ENCODE data around the gene C16orf82. TPM values are rescaled to one million over a fixed set of nuclear protein-coding genes. Genes with fewer than 3 reads are reported as not detected.

The C16orf82 gene
- total and polyA plus RNA-seq, 7 experiments from 2014 or later = not detected

- Mint-ChIP-seq H3K27me3 (peaks cover 0 to 5% (median 0%) of the 10 kb centered on the region in 5 donors), H3K9me3 (no peaks in the 10 kb centered on the region), H3K27ac (peak overlapping the region in 3 of 9 donors; percentile 12 to 25 (median 20)), H3K4me3 (peak overlapping the region; percentile 54 to 84 (median 70)), H3K36me3 (no peaks in the 10 kb centered on the region), H3K4me1 (peaks cover 0 to 13% (median 6%) of the 10 kb centered on the region in 7 donors)
- H3K9me3 ChIP-seq (ENCODE audit: control insufficient read depth in 2 of 3, low read length in 3 of 3) = no peaks in the 10 kb centered on the region
- ATAC-seq (peak; percentile 94), DNase-seq (peak; percentile 55 to 93 (median 80))
- CTCF ChIA-PET = interaction anchor here (0.6 to 0.9 kb wide), 4 partner anchors 22 to 1272 kb away, joined by 3 to 4 read pairs (median 3); partner anchors contain the start of gene KDM8
- H3K27ac ChIP-seq (ENCODE audit: low read depth, low read length) = no peak overlapping the region
- peaks cover 6 to 9% of the 10 kb centered on the region in 2 donors for H3K4me1 ChIP-seq (ENCODE audit: control insufficient read depth in 2 of 2, insufficient read depth in 2 of 2, low read length in 2 of 2)
- POLR2A ChIA-PET = no interaction called here
- peak overlapping the region; percentile 54 for H3K4me3 ChIP-seq (ENCODE audit: low read length)
- intact Hi-C loops (cut with micrococcal nuclease) = loop anchor here (2.0 to 5.0 kb wide), 4 partner anchors 347 to 1878 kb away; no protein-coding TSS in a partner anchor
- H3K27me3 ChIP-seq (ENCODE audit: control insufficient read depth in 2 of 2, insufficient read depth in 2 of 2, low read length in 2 of 2) = no peaks in the 10 kb centered on the region
- no peaks in the 10 kb centered on the region for H3K36me3 ChIP-seq (ENCODE audit: control insufficient read depth in 2 of 3, insufficient read depth in 3 of 3, low read length in 3 of 3)
Observed at GRCh38 chr16:27109666-27110523, 43.2 kb downstream of the C16orf82 start.

DNA sequence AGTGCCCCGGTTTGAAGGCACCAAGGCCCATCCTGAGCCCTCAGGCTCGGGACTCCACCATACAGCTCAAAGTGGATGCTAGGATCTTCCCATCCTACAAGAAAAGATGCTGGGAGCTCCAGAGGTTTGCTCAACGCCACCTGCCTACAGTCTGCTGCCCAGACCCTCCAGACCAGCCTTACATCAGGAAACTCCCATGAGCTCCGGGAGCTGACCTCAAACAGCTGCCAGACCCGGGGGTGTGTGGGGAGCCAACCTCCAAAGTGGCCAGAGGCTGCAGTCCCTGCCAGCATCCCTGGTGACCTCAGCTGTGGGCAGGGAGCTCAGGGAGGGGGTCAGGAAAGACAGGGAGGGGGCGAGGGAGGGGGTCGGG lies 43.8 kb downstream of the C16orf82 start:
- peak overlapping the region in 2 of 10 donors; percentile 29 to 69 for H3K4me3 Mint-ChIP-seq
- peaks cover 6 to 9% of the 10 kb centered on the region in 2 donors for H3K4me1 ChIP-seq (ENCODE audit: control insufficient read depth in 2 of 2, insufficient read depth in 2 of 2, low read length in 2 of 2)
- H3K27ac Mint-ChIP-seq = peak overlapping the region in 1 of 9 donors; percentile 42
- peaks cover 0 to 6% (median 0%) of the 10 kb centered on the region in 5 donors for H3K36me3 Mint-ChIP-seq
- no peak for DNase-seq
- H3K4me1 Mint-ChIP-seq = peaks cover 0 to 13% (median 6%) of the 10 kb centered on the region in 7 donors
- no peaks in the 10 kb centered on the region for H3K36me3 ChIP-seq (ENCODE audit: control insufficient read depth in 2 of 3, insufficient read depth in 3 of 3, low read length in 3 of 3)
- peaks cover 0 to 5% (median 0%) of the 10 kb centered on the region in 5 donors for H3K27me3 Mint-ChIP-seq
- no peaks in the 10 kb centered on the region for H3K9me3 ChIP-seq (ENCODE audit: control insufficient read depth in 2 of 3, low read length in 3 of 3)
- H3K9me3 Mint-ChIP-seq = peaks cover 0 to 5% (median 0%) of the 10 kb centered on the region in 11 donors
- intact Hi-C loops (cut with micrococcal nuclease) = loop anchor here in 1 of 2 donors (5.0 kb wide), 1 partner anchor 1878 kb away; no protein-coding TSS in a partner anchor
- ChIA-PET POLR2A (no interaction called here), CTCF (interaction anchor here (0.6 to 0.9 kb wide), 3 partner anchors 21 to 1273 kb away, joined by 3 to 4 read pairs (median 3); partner anchors contain the start of gene KDM8)
- ATAC-seq = no peak
- no peaks in the 10 kb centered on the region for H3K27me3 ChIP-seq (ENCODE audit: control insufficient read depth in 2 of 2, insufficient read depth in 2 of 2, low read length in 2 of 2)
- H3K27ac ChIP-seq (ENCODE audit: low read depth, low read length) = no peak overlapping the region
- H3K4me3 ChIP-seq (ENCODE audit: low read length) = no peak overlapping the region

GRCh38 chr16:27111486-27111885 lies 44.8 kb downstream of the C16orf82 start:
- peaks cover 0 to 13% (median 6%) of the 10 kb centered on the region in 7 donors for H3K4me1 Mint-ChIP-seq
- H3K36me3 Mint-ChIP-seq = peaks cover 0 to 13% (median 0%) of the 10 kb centered on the region in 5 donors
- intact Hi-C loops (cut with micrococcal nuclease) = loop anchor here in 1 of 2 donors (5.0 kb wide), 1 partner anchor 1879 kb away; no protein-coding TSS in a partner anchor
- Histone ChIP-seq H3K27ac (ENCODE audit: low read depth, low read length) (no peak overlapping the region), H3K27me3 (ENCODE audit: control insufficient read depth in 2 of 2, insufficient read depth in 2 of 2, low read length in 2 of 2) (no peaks in the 10 kb centered on the region), H3K4me1 (ENCODE audit: control insufficient read depth in 2 of 2, insufficient read depth in 2 of 2, low read length in 2 of 2) (peaks cover 6 to 9% of the 10 kb centered on the region in 2 donors), H3K4me3 (ENCODE audit: low read length) (no peak overlapping the region), H3K36me3 (ENCODE audit: control insufficient read depth in 2 of 3, insufficient read depth in 3 of 3, low read length in 3 of 3) (no peaks in the 10 kb centered on the region), H3K9me3 (ENCODE audit: control insufficient read depth in 2 of 3, low read length in 3 of 3) (no peaks in the 10 kb centered on the region)
- H3K4me3 Mint-ChIP-seq = peak overlapping the region in 1 of 10 donors; percentile 14
- ATAC-seq (no peak), DNase-seq (no peak)
- H3K9me3 Mint-ChIP-seq = peaks cover 0 to 9% (median 3%) of the 10 kb centered on the region in 11 donors
- H3K27me3 Mint-ChIP-seq = peaks cover 0 to 5% (median 0%) of the 10 kb centered on the region in 5 donors
- ChIA-PET CTCF (interaction anchor here (0.7 kb wide), 1 partner anchor 230 kb away, joined by 3 read pairs; no protein-coding TSS in a partner anchor), POLR2A (no interaction called here)
- peak overlapping the region in 6 of 9 donors; percentile 0 to 71 (median 52) for H3K27ac Mint-ChIP-seq

DNA sequence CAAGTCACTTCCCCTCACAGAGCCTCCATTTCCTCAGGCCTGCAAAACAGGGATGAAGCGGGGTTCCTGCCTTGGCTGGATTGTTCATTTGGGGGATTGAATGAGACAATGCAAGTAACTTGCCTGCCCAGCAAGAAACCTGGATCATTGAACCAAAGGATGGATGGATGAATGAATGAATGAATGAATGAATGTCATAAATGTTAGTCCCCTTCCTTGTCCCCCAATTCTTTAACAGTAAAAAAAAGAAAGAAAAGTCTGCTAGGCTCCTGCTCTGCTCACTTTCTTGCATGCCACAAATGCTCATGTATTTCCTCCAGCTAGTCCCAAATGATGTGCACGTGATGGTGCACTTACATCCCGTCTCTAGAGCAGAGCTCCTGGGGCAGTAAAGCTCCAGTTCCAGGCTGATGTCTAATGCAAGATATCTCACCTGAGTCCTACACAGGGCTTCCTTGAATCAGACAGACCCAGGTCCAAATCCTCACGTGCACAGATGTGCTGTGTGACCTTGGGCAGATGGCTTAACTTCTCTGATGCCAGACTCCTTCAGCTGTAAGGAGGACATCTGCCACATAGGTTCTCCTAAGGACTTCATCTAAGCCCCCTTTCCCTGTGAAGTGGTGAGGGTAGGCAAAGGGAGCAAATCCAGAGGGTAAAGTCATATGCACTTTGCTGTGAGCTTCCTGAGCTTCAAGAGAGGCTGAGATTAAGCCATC lies 45.5 kb downstream of the C16orf82 start:
- Histone ChIP-seq H3K4me1 (ENCODE audit: control insufficient read depth in 2 of 2, insufficient read depth in 2 of 2, low read length in 2 of 2) (peaks cover 6 to 9% of the 10 kb centered on the region in 2 donors), H3K36me3 (ENCODE audit: control insufficient read depth in 2 of 3, insufficient read depth in 3 of 3, low read length in 3 of 3) (no peaks in the 10 kb centered on the region), H3K27me3 (ENCODE audit: control insufficient read depth in 2 of 2, insufficient read depth in 2 of 2, low read length in 2 of 2) (no peaks in the 10 kb centered on the region), H3K4me3 (ENCODE audit: low read length) (no peak overlapping the region), H3K9me3 (ENCODE audit: control insufficient read depth in 2 of 3, low read length in 3 of 3) (no peaks in the 10 kb centered on the region), H3K27ac (ENCODE audit: low read depth, low read length) (no peak overlapping the region)
- Mint-ChIP-seq H3K4me3 (peak overlapping the region in 2 of 10 donors; percentile 1 to 30), H3K36me3 (peaks cover 0 to 13% (median 0%) of the 10 kb centered on the region in 5 donors), H3K9me3 (peaks cover 0 to 14% (median 3%) of the 10 kb centered on the region in 11 donors), H3K27ac (peak overlapping the region in 7 of 9 donors; percentile 0 to 71 (median 51)), H3K4me1 (peaks cover 0 to 13% (median 6%) of the 10 kb centered on the region in 7 donors), H3K27me3 (peaks cover 0 to 5% (median 0%) of the 10 kb centered on the region in 5 donors)
- ChIA-PET POLR2A (interaction anchor here (0.6 kb wide), 1 partner anchor 345 kb away, joined by 3 read pairs; no protein-coding TSS in a partner anchor), CTCF (interaction anchor here (0.7 kb wide), 1 partner anchor 46 kb away, joined by 4 read pairs; no protein-coding TSS in a partner anchor)
- ATAC-seq (no peak), DNase-seq (no peak)
- intact Hi-C loops (cut with micrococcal nuclease) = loop anchor here in 1 of 2 donors (5.0 kb wide), 1 partner anchor 1880 kb away; no protein-coding TSS in a partner anchor

DNA sequence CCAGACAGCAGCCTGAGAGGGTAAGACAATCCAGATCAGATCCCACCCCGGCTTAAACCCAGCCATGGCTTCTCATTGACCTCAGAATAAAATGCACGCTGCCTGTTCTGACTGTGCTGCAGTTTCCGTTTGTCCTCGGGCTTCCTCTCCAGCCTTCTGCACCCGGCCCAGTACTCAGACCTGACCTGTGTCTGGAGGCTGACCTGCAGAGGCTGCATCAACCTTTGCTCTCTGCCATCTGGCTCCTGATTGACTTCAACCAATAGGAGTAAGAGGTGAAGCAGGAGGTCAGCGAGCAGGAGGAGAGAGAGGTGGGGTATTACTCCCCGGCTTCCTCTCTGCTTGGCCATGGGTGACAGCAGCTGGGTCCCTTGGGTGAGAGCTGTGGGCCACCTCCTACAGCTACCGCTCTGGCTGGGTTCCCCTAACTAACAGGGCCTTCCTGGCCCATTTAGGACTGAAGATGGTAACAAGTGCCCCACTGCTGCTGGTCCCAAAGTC lies 46.7 kb downstream of the C16orf82 start:
- peak overlapping the region in 1 of 9 donors; percentile 60 for H3K27ac Mint-ChIP-seq
- ChIA-PET CTCF (interaction anchor here (0.6 kb wide), 1 partner anchor 192 kb away, joined by 4 read pairs; no protein-coding TSS in a partner anchor), POLR2A (no interaction called here)
- Histone ChIP-seq H3K9me3 (ENCODE audit: control insufficient read depth in 2 of 3, low read length in 3 of 3) (no peaks in the 10 kb centered on the region), H3K4me1 (ENCODE audit: control insufficient read depth in 2 of 2, insufficient read depth in 2 of 2, low read length in 2 of 2) (peaks cover 6 to 9% of the 10 kb centered on the region in 2 donors), H3K4me3 (ENCODE audit: low read length) (no peak overlapping the region), H3K36me3 (ENCODE audit: control insufficient read depth in 2 of 3, insufficient read depth in 3 of 3, low read length in 3 of 3) (no peaks in the 10 kb centered on the region), H3K27me3 (ENCODE audit: control insufficient read depth in 2 of 2, insufficient read depth in 2 of 2, low read length in 2 of 2) (no peaks in the 10 kb centered on the region), H3K27ac (ENCODE audit: low read depth, low read length) (no peak overlapping the region)
- ATAC-seq (no peak), DNase-seq (no peak)
- intact Hi-C loops (cut with micrococcal nuclease) = loop anchor here in 1 of 2 donors (5.0 kb wide), 1 partner anchor 1881 kb away; no protein-coding TSS in a partner anchor
- peaks cover 0 to 13% (median 0%) of the 10 kb centered on the region in 5 donors for H3K36me3 Mint-ChIP-seq
- H3K4me1 Mint-ChIP-seq = peaks cover 0 to 15% (median 5%) of the 10 kb centered on the region in 7 donors
- peaks cover 0 to 9% (median 0%) of the 10 kb centered on the region in 5 donors for H3K27me3 Mint-ChIP-seq
- H3K4me3 Mint-ChIP-seq = no peak overlapping the region
- peaks cover 0 to 15% (median 3%) of the 10 kb centered on the region in 11 donors for H3K9me3 Mint-ChIP-seq

All from naive thymus-derived CD4-positive, alpha-beta T cell (primary cell).